Fibroblast of mammary gland (primary cell): ENCODE results near the gene NANOS2.

Experiments
- DNase-seq: peaks from one replicate; pipeline ENCODE4 v3.0.0-alpha.2; 2010; ENCODE audit warnings: low read depth
- H3K4me3 ChIP-seq: 2 replicates; pipeline ENCODE4 v1.5.1; 2011; ENCODE audit warnings: low read depth, mild to moderate bottlenecking, low read length, moderate library complexity; ENCODE audit not compliant: control insufficient read depth
- TF ChIP-seq, protein P1 (sequence below): conservative IDR thresholded peaks from 2 replicates; pipeline ENCODE4 v1.5.1; 2011; ENCODE audit warnings: low read depth, low read length, inconsistent platforms; ENCODE audit not compliant: control insufficient read depth, insufficient read depth

Gene NANOS2

DNA sequence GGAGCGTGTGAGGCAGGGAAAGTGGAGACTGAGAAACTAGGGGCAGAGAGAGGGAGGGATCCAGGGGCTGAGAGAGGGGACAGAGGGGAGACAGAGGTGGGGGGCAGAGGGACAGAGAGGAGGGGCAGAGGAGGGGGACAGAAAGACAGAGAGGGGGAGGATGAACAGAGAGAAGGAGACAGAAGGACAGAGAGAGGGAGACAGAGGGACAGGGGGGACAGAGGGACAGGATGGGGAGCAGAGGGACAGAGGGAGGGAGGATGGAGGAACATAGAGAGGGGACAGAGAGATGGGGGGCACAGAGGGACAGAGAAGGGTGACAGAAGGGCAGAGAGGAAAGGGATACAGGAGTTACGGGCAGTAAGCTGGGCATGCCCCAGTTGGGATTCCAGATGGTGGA, 14.7 kb upstream of the NANOS2 start:
- TF ChIP-seq, protein P1, sequence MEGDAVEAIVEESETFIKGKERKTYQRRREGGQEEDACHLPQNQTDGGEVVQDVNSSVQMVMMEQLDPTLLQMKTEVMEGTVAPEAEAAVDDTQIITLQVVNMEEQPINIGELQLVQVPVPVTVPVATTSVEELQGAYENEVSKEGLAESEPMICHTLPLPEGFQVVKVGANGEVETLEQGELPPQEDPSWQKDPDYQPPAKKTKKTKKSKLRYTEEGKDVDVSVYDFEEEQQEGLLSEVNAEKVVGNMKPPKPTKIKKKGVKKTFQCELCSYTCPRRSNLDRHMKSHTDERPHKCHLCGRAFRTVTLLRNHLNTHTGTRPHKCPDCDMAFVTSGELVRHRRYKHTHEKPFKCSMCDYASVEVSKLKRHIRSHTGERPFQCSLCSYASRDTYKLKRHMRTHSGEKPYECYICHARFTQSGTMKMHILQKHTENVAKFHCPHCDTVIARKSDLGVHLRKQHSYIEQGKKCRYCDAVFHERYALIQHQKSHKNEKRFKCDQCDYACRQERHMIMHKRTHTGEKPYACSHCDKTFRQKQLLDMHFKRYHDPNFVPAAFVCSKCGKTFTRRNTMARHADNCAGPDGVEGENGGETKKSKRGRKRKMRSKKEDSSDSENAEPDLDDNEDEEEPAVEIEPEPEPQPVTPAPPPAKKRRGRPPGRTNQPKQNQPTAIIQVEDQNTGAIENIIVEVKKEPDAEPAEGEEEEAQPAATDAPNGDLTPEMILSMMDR = no peak
- DNase-seq = no peak
- H3K4me3 ChIP-seq = no peak overlapping the region

DNA sequence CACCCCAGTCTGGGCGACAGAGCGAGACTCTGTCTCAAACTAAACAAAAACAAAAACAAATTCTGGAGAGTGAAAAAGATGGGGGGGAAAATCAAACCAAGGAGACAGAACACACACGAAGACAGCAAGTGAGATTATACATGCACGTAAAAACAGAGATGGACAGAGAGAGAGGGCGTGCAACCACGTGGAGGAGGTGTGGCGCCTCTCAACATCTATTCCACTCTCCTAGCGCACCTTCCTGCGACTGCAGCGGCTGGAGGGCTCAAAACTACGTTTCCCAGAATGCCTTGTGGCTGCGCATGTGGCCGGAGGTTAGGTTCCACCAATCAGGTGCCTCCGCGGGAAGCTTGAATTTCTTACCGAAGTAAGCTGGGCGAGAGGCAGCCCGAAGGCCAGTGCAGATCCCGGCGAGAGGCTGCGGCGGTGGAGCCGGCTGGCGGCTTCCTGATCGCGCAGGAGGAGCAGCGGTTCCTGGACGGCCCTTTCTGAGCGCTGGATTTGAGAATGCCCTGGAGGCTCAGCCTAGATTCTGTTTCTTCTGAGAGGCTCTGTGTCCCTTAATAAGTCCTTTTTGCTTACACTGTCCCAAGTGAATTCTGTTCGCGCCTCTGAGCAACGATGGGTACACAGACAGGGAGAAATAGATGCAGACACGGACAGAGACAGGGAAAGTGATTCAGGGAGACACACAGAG, 13.1 kb upstream of the NANOS2 start:
- peak overlapping the region; percentile 20 for H3K4me3 ChIP-seq
- TF ChIP-seq, protein P1 = no peak
- peak; percentile 80 for DNase-seq

DNA sequence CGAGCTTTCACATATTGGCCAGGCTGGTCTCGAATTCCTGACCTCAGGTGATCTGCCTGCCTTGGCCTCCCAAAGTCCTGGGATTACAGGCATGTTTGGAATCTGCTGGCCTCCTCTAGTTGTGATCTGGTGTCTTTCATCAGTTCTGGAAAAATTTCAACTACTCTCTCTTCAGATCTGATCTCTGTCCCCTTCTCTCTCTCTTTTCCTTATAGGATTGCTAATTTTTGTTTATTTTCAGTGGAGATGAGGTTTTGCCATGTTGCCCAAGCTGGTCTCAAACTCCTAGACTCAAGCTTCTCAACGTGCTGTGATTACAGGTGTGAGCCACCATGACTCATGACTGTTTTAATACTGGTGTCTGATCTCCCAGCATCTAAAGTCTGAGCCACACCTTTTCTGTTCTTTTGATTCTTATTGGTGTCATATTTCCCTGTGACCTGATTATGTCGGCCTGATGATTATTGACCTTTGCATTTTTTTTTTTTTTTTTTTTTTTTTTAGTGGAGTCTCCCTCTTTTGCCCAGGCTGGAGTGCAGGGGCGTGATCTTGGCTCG, 10.4 kb upstream of the NANOS2 start:
- TF ChIP-seq, protein P1 = no peak
- DNase-seq = no peak
- H3K4me3 ChIP-seq = no peak overlapping the region

DNA sequence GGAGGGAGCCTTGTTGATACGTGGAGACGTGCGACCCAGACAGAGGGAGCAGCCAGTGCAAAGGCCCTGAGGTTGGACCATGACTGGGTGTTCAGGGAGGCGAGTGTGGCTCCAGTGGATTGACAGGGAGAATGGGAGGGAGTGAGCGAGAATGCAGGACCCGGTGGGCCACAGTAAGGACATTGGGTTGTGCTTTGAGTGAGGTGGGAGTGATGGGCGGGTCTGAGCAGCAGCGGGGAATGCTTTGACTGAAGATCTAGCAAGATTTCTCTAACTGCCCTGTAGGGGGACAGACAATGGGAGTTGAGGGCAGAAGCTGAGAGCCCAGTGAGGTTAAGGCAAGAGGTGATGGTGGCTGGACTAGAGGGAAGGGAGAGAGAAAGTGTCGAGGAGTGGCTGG, 7.7 kb upstream of the NANOS2 start:
- H3K4me3 ChIP-seq = no peak overlapping the region
- TF ChIP-seq, protein P1 = peak; percentile 21
- DNase-seq = peak; percentile 4

DNA sequence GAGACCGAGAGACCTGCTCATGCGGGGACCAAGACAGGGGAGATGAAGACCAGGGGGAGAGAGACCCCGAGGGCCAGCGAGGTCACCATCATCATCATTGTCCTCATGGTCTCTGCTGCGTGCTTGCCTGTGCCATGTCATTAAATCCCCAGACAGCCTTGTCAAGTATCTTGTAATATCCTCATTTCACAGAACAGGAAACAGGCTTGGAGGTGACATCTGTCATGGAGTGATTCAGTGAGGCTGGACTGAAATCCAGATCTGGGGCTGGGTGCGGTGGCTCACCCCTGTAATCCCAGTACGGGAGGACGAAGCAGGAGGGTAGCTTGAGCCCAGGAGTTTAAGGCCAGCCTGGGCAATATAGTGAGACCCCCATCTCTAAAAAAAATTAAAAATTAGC, 5.9 kb upstream of the NANOS2 start:
- TF ChIP-seq, protein P1 = no peak
- no peak for DNase-seq
- H3K4me3 ChIP-seq = no peak overlapping the region

DNA sequence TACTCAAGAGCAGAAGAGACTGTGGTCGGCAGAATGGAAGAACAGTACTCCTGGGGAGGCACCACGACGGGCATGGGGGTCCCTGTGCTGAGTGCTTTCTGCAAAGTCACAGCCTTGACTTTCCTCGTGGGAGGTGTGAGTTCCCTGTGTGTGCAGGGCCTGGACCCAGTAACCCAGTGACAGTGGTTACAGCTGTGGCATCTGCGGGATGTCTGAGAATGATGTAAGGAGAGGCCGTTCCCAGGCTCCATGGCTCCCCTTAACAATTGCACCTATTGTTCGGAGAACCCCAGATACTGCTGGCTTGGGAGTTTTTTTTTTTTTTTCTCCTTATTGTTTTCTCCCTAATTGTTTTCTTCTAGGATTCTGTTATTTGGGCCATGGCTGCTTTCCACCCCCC, 5.1 kb upstream of the NANOS2 start:
- TF ChIP-seq, protein P1 = no peak
- H3K4me3 ChIP-seq = no peak overlapping the region
- DNase-seq = no peak
